Activated CD8-positive, alpha-beta T cell treated with anti-CD3 and anti-CD28 coated beads for 36 hours (primary cell): ENCODE measurements around the gene ETFB. TPM values are rescaled to one million over a fixed set of nuclear protein-coding genes. Genes with fewer than 3 reads are reported as not detected.

Experiments
- ATAC-seq: fragments of 200-7000 bp; cut with Tn5 transposase; one replicate; pipeline ENCODE4 v1.10.0; 2021; ENCODE audit warnings: mild to moderate bottlenecking, moderate library complexity
- CTCF ChIA-PET: fragments of 350-600 bp; sonication (Branson Sonifier 250); formaldehyde crosslinking; loops from one replicate; lab custom pipeline; 2021; ENCODE audit warnings: antibody characterized with exemption; lab: Charles Lee
- POLR2A ChIA-PET: fragments of 350-600 bp; sonication (Branson Sonifier 250); formaldehyde crosslinking; loops from one replicate; lab custom pipeline; 2021; ENCODE audit warnings: antibody characterized with exemption; lab: Charles Lee
- DNase-seq: peaks from one replicate; pipeline ENCODE4 v3.0.0-alpha.2; 2020
- H3K27ac Mint-ChIP-seq: one replicate; pipeline ENCODE4 v1.8.0; 2021; ENCODE audit warnings: mild to moderate bottlenecking, mixed read lengths
- H3K27me3 Mint-ChIP-seq: one replicate; pipeline ENCODE4 v1.8.0; 2021; ENCODE audit warnings: mixed read lengths
- H3K36me3 Mint-ChIP-seq: one replicate; pipeline ENCODE4 v1.8.0; 2021; ENCODE audit warnings: low read depth, mixed read lengths
- H3K4me1 Mint-ChIP-seq: one replicate; pipeline ENCODE4 v1.8.0; 2021; ENCODE audit warnings: low read depth, mixed read lengths
- H3K4me3 Mint-ChIP-seq: one replicate; pipeline ENCODE4 v1.8.0; 2021; ENCODE audit warnings: mild to moderate bottlenecking, moderate library complexity, mixed read lengths
- H3K9me3 Mint-ChIP-seq: one replicate; pipeline ENCODE4 v1.8.0; 2021; ENCODE audit warnings: mixed read lengths
- CTCF ChIP-seq: fragments of 200-600 bp; IDR thresholded peaks from one replicate; pipeline ENCODE4 v1.8.0; 2022; ENCODE audit warnings: antibody characterized with exemption, mild to moderate bottlenecking
- intact Hi-C: fragments of 100-400 bp; cut with micrococcal nuclease; formaldehyde crosslinking; loops from one replicate; pipeline ENCODE4 v1.10.0; 2022
- total RNA-seq, 2 experiments: library from RNA; stranded (reverse); gene quantifications; one replicate each; pipeline ENCODE4 v1.2.3, GENCODE V29; 2021

Gene ETFB
- total RNA-seq, 2 experiments from 2014 or later: 151 to 162 TPM

- intact Hi-C loops: no loop called here
- H3K27me3 Mint-ChIP-seq: peaks cover 7% of the 10 kb centered on the region
- no peak overlapping the region for H3K4me3 Mint-ChIP-seq
- H3K36me3 Mint-ChIP-seq: no peaks in the 10 kb centered on the region
- no peak for DNase-seq
- H3K9me3 Mint-ChIP-seq: peaks cover 4% of the 10 kb centered on the region
- POLR2A ChIA-PET: no interaction called here
- no peaks in the 10 kb centered on the region for H3K4me1 Mint-ChIP-seq
- no peak overlapping the region for H3K27ac Mint-ChIP-seq
- TF ChIP-seq CTCF: no peak
- no peak for ATAC-seq
- CTCF ChIA-PET: interaction anchor here (1.2 kb wide), 1 partner anchor 138 kb away, joined by 3 read pairs; no protein-coding TSS in a partner anchor
Observed at GRCh38 chr19:51297406-51297805, 68.8 kb downstream of the ETFB start.

GRCh38 chr19:51296336-51297093, 69.7 kb downstream of the ETFB start:
- ChIA-PET CTCF (interaction anchor here (0.7 to 1.2 kb wide), 2 partner anchors 37 to 137 kb away, joined by 3 read pairs; no protein-coding TSS in a partner anchor), POLR2A (no interaction called here)
- TF ChIP-seq CTCF: no peak
- H3K4me3 Mint-ChIP-seq: no peak overlapping the region
- no peaks in the 10 kb centered on the region for H3K36me3 Mint-ChIP-seq
- peaks cover 1% of the 10 kb centered on the region for H3K9me3 Mint-ChIP-seq
- H3K27ac Mint-ChIP-seq: no peak overlapping the region
- H3K4me1 Mint-ChIP-seq: no peaks in the 10 kb centered on the region
- ATAC-seq (no peak), DNase-seq (no peak)
- H3K27me3 Mint-ChIP-seq: peaks cover 7% of the 10 kb centered on the region
- intact Hi-C loops: no loop called here

- Mint-ChIP-seq H3K9me3 (no peaks in the 10 kb centered on the region), H3K4me3 (no peak overlapping the region), H3K27me3 (peaks cover 7% of the 10 kb centered on the region), H3K27ac (no peak overlapping the region), H3K4me1 (no peaks in the 10 kb centered on the region), H3K36me3 (no peaks in the 10 kb centered on the region)
- ATAC-seq (no peak), DNase-seq (no peak)
- POLR2A ChIA-PET: no interaction called here
- TF ChIP-seq CTCF: no peak
- CTCF ChIA-PET: no interaction called here
- intact Hi-C loops: no loop called here
Observed at GRCh38 chr19:51295382-51296126, 70.6 kb downstream of the ETFB start.

Other genes starting within 250 kb of the ETFB start
- gene SIGLEC9, start 241.5 kb downstream of the ETFB start, total RNA-seq: under 1 TPM; 0.40 to 0.65 TPM
- gene SIGLEC7, start 224.1 kb downstream of the ETFB start, total RNA-seq: not detected
- gene CD33, start 141.3 kb downstream of the ETFB start, total RNA-seq: under 1 TPM in 1 of 2 experiments, not detected in 1; 0.54 TPM
- not detected for gene SIGLECL1, start 115.3 kb downstream of the ETFB start, total RNA-seq
- gene IGLON5, start 54.7 kb downstream of the ETFB start, total RNA-seq: under 1 TPM; 0.16 to 0.23 TPM
- 1 to 10 TPM; 3.6 to 3.7 TPM for gene VSIG10L, start 24.2 kb downstream of the ETFB start, total RNA-seq
- gene CLDND2, start 2.6 kb upstream of the ETFB start, total RNA-seq: 1 to 10 TPM; 5.0 to 5.4 TPM
- 100 to 1,000 TPM; 258 to 283 TPM for gene NKG7, start 6.3 kb upstream of the ETFB start, total RNA-seq
- gene LIM2, start 21.6 kb upstream of the ETFB start, total RNA-seq: 1 to 10 TPM; 1.4 to 2.6 TPM
- gene C19orf84, start 24.2 kb upstream of the ETFB start, total RNA-seq: not detected
- under 1 TPM in 1 of 2 experiments, not detected in 1; 0.32 TPM for gene SIGLEC10, start 51.3 kb upstream of the ETFB start, total RNA-seq
- not detected for gene SIGLEC8, start 92.1 kb upstream of the ETFB start, total RNA-seq
- gene CEACAM18, start 112.2 kb upstream of the ETFB start, total RNA-seq: not detected
- gene SIGLEC12, start 135.4 kb upstream of the ETFB start, total RNA-seq: under 1 TPM; 0.34 to 0.43 TPM
- gene SIGLEC6, start 165.3 kb upstream of the ETFB start, total RNA-seq: not detected
- 1 to 10 TPM; 6.6 to 8.0 TPM for gene ZNF175, start 204.9 kb upstream of the ETFB start, total RNA-seq